Bronchial epithelial cell (primary cell): ENCODE data around the gene TSC22D2. TPM values are rescaled to one million over a fixed set of nuclear protein-coding genes. Genes with fewer than 3 reads are reported as not detected.

Experiments used
- DNase-seq: peaks from one replicate; pipeline ENCODE4 v3.0.0-alpha.2; 2010; ENCODE audit warnings: low read depth
- FAIRE-seq: peaks from 2 replicates; lab custom pipeline; 2011; peaks lifted over from hg19 to GRCh38; lab: Jason Lieb, UNC
- H3K27me3 ChIP-seq: 2 replicates; pipeline ENCODE4 v1.5.1; 2011; ENCODE audit warnings: low read length; ENCODE audit not compliant: control insufficient read depth, insufficient read depth
- H3K36me3 ChIP-seq: 2 replicates; pipeline ENCODE4 v1.5.1; 2011; ENCODE audit warnings: low read length; ENCODE audit not compliant: control insufficient read depth, insufficient read depth
- H3K4me3 ChIP-seq: 2 replicates; pipeline ENCODE4 v1.5.1; 2011; ENCODE audit warnings: mild to moderate bottlenecking, low read depth, low read length, control low read depth
- total RNA-seq: library from RNA; depleted of rRNA; stranded (reverse); fragments of >200 nt; gene quantifications from 2 replicates; pipeline ENCODE4 v1.2.1, GENCODE V29; 2014
- TF ChIP-seq, protein P1 (sequence below): IDR thresholded peaks from 2 replicates; pipeline ENCODE4 v1.5.1; 2011; ENCODE audit warnings: mild to moderate bottlenecking, moderate library complexity, low read length, control low read depth, inconsistent platforms; ENCODE audit not compliant: insufficient read depth, severe bottlenecking

Gene TSC22D2
- total RNA-seq, 1 donor from 2014 or later = 5.0 TPM

DNA sequence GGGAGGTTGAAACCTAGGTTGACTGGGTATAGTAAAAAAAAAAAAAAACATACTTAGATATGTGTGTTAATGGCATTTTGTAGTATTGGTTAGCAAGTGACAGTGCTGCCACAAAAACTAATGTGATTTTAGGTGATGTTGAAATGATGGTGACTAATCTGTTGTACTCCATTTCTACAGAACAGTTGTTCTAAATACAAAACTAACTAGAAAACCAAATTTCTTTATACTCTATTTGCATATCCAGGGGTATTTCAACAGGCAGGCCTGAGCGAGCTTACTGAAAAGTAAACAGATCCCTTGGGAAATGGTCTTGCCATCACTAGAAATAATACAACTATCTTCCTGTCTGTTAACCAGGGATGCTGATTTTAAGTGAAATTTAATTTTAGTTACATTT lies 20.5 kb downstream of the TSC22D2 start:
- Histone ChIP-seq H3K27me3 (no peaks in the 10 kb centered on the region), H3K36me3 (no peaks in the 10 kb centered on the region), H3K4me3 (no peak overlapping the region)
- FAIRE-seq = no peak
- no peak for DNase-seq
- TF ChIP-seq, protein P1, sequence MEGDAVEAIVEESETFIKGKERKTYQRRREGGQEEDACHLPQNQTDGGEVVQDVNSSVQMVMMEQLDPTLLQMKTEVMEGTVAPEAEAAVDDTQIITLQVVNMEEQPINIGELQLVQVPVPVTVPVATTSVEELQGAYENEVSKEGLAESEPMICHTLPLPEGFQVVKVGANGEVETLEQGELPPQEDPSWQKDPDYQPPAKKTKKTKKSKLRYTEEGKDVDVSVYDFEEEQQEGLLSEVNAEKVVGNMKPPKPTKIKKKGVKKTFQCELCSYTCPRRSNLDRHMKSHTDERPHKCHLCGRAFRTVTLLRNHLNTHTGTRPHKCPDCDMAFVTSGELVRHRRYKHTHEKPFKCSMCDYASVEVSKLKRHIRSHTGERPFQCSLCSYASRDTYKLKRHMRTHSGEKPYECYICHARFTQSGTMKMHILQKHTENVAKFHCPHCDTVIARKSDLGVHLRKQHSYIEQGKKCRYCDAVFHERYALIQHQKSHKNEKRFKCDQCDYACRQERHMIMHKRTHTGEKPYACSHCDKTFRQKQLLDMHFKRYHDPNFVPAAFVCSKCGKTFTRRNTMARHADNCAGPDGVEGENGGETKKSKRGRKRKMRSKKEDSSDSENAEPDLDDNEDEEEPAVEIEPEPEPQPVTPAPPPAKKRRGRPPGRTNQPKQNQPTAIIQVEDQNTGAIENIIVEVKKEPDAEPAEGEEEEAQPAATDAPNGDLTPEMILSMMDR = no peak

DNA sequence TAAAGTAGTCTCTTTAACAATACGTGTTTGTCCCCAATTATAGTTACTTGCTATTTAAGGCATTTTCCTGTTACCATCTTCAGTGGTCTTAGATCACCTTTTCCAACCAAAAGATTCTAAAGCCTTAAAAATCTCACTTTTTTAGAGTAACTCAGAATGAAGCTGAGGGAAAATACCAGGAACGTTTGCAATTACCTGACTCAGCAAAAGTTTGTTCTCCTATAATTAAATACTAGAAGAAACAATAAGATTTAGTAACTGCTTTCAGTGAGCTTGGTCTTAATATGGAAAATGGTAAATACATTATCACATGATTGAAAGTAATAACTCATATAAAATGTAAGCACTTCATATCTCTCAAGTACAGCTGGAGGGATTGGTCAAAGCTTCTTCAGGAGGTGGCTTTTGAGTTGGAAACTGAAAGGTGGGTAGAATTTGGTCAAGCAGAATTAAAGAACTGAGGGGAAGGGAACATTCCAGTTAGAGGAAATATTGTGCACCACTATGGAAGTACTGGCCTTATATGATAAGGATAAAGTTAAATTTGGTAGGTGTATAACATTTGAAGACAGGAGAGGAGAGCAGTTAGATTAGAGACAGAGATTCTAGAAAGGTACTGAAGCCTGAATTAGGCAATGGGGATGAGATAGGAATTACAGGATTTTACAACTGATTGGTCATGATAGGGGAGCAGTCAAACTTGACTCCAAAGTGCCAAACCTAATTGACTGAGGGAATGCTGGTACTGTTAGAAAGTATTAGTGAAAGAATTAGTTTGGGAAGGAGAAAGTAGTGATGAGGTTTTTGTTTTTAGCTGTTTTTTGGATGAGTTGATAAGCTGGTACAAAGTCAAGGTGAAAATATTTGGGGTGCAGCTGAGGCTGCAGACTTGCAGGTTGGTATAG lies 21.9 kb downstream of the TSC22D2 start:
- TF ChIP-seq, protein P1 = no peak
- Histone ChIP-seq H3K27me3 (no peaks in the 10 kb centered on the region), H3K36me3 (no peaks in the 10 kb centered on the region), H3K4me3 (no peak overlapping the region)
- FAIRE-seq (no peak), DNase-seq (no peak)

DNA sequence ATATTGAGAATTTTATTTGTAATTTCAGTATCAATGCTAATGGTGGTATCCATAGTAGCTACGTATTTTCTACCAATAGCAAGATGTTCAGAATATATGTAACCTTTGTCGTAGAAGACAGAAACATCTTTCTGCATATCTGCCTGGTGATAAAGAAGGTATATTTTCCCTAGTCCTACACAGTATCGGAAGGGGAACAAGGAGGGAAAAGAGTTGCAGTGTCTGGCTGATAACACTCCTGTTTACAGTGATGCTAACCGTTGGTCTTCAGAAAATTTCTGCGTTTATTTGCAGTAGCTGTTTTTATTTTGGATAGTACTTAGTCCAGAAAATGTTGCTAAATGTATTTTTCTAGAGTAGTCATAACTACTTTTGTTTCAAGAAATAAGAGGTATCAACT lies 25.2 kb downstream of the TSC22D2 start:
- TF ChIP-seq, protein P1 = no peak
- DNase-seq (no peak), FAIRE-seq (no peak)
- Histone ChIP-seq H3K36me3 (no peaks in the 10 kb centered on the region), H3K4me3 (no peak overlapping the region), H3K27me3 (no peaks in the 10 kb centered on the region)

DNA sequence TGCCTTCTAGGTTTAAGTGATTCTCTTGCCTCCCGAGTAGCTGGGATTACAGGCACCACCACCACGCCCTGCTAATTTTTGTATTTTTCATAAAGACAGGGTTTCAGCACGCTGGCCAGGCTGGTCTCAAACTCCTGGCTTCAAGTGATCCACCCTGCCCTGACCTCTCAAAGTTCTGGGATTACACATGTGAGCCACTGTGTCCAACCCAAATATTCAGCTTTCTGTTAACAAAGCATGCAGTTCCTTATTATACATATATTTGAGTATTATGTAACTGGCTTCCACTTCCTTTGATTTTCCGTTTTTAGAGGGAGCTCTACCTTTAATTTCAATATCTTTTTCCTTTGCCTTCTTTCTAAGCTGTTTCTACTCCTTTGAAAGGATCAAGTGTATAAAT lies 26.1 kb downstream of the TSC22D2 start:
- FAIRE-seq = no peak
- H3K27me3 ChIP-seq = no peaks in the 10 kb centered on the region
- no peak overlapping the region for H3K4me3 ChIP-seq
- H3K36me3 ChIP-seq = no peaks in the 10 kb centered on the region
- no peak for DNase-seq
- TF ChIP-seq, protein P1 = no peak

DNA sequence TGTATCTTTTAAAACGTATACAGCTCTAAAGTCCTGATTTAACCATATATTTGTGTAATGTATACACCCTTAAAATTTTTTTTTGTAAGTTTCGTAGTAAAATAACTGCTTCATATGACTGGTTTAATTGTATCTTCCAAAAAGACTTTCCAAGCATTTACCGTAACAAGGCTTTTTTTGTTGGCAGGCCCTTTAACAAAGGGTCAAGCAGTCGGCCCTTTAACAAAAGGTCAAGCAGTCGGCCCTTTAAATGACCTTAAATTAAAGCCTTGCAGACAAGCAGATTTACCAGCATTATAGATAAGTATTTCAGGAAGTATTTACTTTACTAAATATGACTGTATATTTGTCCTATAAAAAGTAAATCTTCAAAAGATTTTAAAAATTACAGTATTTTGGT lies 28.1 kb downstream of the TSC22D2 start:
- TF ChIP-seq, protein P1 = no peak
- FAIRE-seq (no peak), DNase-seq (no peak)
- Histone ChIP-seq H3K27me3 (no peaks in the 10 kb centered on the region), H3K36me3 (no peaks in the 10 kb centered on the region), H3K4me3 (no peak overlapping the region)
